Testis (tissue), 3 donors: ENCODE results near the gene P2RX5. TPM values are rescaled to one million over a fixed set of nuclear protein-coding genes. Genes with fewer than 3 reads are reported as not detected.
"Not testable (repeated sequence)": the region's sequence is repeated elsewhere in the genome, so short reads cannot be mapped to it uniquely, and the experiment has no call there.

ENCODE experiments used
- DNase-seq: peaks from one replicate; pipeline ENCODE4 v3.0.0-alpha.2; 2019
- H3K27ac ChIP-seq, 2 donors: fragments of 200-600 bp; sonication (generic); one replicate each; pipeline ENCODE4 v1.5.1; 2019
- H3K27me3 ChIP-seq: fragments of 200-600 bp; sonication (generic); one replicate; pipeline ENCODE4 v1.5.1; 2019
- H3K36me3 ChIP-seq: fragments of 200-600 bp; sonication (generic); one replicate; pipeline ENCODE4 v1.5.1; 2017; ENCODE audit warnings: low read depth; ENCODE audit errors: missing control alignments
- H3K4me1 ChIP-seq: fragments of 200-600 bp; sonication (generic); one replicate; pipeline ENCODE4 v1.5.1; 2019
- H3K4me3 ChIP-seq, 2 donors: fragments of 200-600 bp; sonication (generic); one replicate each; pipeline ENCODE4 v1.5.1; 2017 to 2019
- H3K9me3 ChIP-seq: fragments of 200-600 bp; sonication (generic); one replicate; pipeline ENCODE4 v1.5.1; 2017
- CTCF ChIP-seq, 3 experiments: fragments of 450-650 bp in 2 of 3; fragments of 200-600 bp in 1 of 3; sonication (generic) in 1 of 3; IDR thresholded peaks; one replicate each; pipeline ENCODE4 v1.5.1; 2016 to 2019; ENCODE audit warnings: antibody characterized with exemption in 3 of 3, mild to moderate bottlenecking in 2 of 3, moderate library complexity in 1 of 3
- POLR2A ChIP-seq: fragments of 450-650 bp; IDR thresholded peaks from one replicate; pipeline ENCODE4 v1.6.1; 2017; ENCODE audit warnings: antibody characterized with exemption, mild to moderate bottlenecking, moderate library complexity
- WGBS, 2 donors: methylation state at CpG; one replicate each; pipeline ENCODE4 v1.1.5; 2018; 5-methylcytosine and 5-hydroxymethylcytosine counted together
- intact Hi-C: fragments of 100-400 bp; cut with DNase I; formaldehyde crosslinking; loops from one replicate; pipeline ENCODE4 v1.15.1; 2023; ENCODE audit warnings: low total_unique reads
- polyA plus RNA-seq: library from polyadenylated mRNA; stranded (reverse); fragments of 350-450 nt; fragmentation: Illumina TruSeq; extraction: RNeasy Lipid Tissue Mini Kit (QIAGEN cat#74804); gene quantifications from one replicate; pipeline ENCODE4 v1.2.3, GENCODE V29; 2014; ENCODE audit warnings: low read depth, low replicate concordance; ENCODE audit not compliant: insufficient read depth
- total RNA-seq, 2 donors: library from RNA; depleted of rRNA; stranded (reverse); fragments of >200 nt; gene quantifications; one replicate each; pipeline ENCODE4 v1.2.3, GENCODE V29; 2016

P2RX5 gene
- total and polyA plus RNA-seq, 3 donors from 2014 or later = 2.0 to 3.7 (median 3.0) TPM

- TF ChIP-seq CTCF (IDR thresholded peaks at IDR 0.05) = no peak
- TF ChIP-seq POLR2A = no peak
- Histone ChIP-seq H3K27me3 (no peaks in the 10 kb centered on the region), H3K4me3 (no peak overlapping the region), H3K27ac (no peak overlapping the region), H3K4me1 (peaks cover 8% of the 10 kb centered on the region), H3K9me3 (no peaks in the 10 kb centered on the region), H3K36me3 (no peaks in the 10 kb centered on the region)
- DNase-seq = no peak
- intact Hi-C loops = no loop called here
- WGBS, 2 donors = 37 to 50% methylated on average over 9 of the region's 9 CpGs
Observed at GRCh38 chr17:3730881-3731429, 35.0 kb upstream of the P2RX5 start.

DNA sequence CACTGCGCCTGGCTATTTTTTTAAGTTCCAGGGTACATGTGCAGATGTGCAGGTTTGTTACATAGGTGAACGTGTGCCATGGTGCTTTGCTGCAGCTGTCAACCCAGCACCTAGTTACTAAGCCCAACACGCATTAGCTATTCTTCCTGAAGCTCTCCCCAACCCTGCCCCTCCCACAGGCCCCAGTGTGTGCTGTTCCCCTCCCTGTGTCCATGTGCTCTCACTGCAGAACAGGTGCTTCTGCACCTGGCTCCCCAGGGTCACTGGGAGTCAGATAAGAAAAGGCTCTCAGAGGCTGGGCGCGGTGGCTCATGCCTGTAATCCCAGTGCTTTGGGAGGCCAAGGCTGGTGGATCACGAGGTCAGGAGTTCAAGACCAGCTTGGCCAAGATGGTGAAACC lies 33.9 kb upstream of the P2RX5 start:
- H3K27me3 ChIP-seq = no peaks in the 10 kb centered on the region
- intact Hi-C loops = no loop called here
- no peaks in the 10 kb centered on the region for H3K9me3 ChIP-seq
- no peaks in the 10 kb centered on the region for H3K36me3 ChIP-seq
- H3K4me3 ChIP-seq = no peak overlapping the region
- H3K27ac ChIP-seq = no peak overlapping the region
- peaks cover 8% of the 10 kb centered on the region for H3K4me1 ChIP-seq
- TF ChIP-seq POLR2A = no peak
- no peak for TF ChIP-seq CTCF (IDR thresholded peaks at IDR 0.05)
- 75 to 92% methylated on average over 6 of the region's 6 CpGs for WGBS, 2 donors
- DNase-seq = no peak

- intact Hi-C loops, H3K36me3 ChIP-seq, DNase-seq, H3K4me3 ChIP-seq, H3K9me3 ChIP-seq, H3K27me3 ChIP-seq, H3K27ac ChIP-seq: not testable (repeated sequence)
- 93 to 96% methylated on average over 3 of the region's 3 CpGs for WGBS, 2 donors
- peaks cover 13% of the 10 kb centered on the region for H3K4me1 ChIP-seq
Observed at GRCh38 chr17:3728099-3728498, 32.1 kb upstream of the P2RX5 start.

GRCh38 chr17:3727041-3727440 lies 31.1 kb upstream of the P2RX5 start:
- Histone ChIP-seq H3K4me3 (no peak overlapping the region), H3K36me3 (no peaks in the 10 kb centered on the region), H3K4me1 (peaks cover 12% of the 10 kb centered on the region), H3K27ac (no peak overlapping the region), H3K27me3 (no peaks in the 10 kb centered on the region), H3K9me3 (no peaks in the 10 kb centered on the region)
- intact Hi-C loops = no loop called here
- DNase-seq = no peak
- no peak for TF ChIP-seq POLR2A
- TF ChIP-seq CTCF (IDR thresholded peaks at IDR 0.05) = no peak
- 53 to 85% methylated on average over 2 of the region's 2 CpGs for WGBS, 2 donors

GRCh38 chr17:3724378-3725077 lies 28.6 kb upstream of the P2RX5 start:
- no peak for TF ChIP-seq CTCF (IDR thresholded peaks at IDR 0.05)
- no peak for TF ChIP-seq POLR2A
- H3K27me3 ChIP-seq = no peaks in the 10 kb centered on the region
- 22 to 24% methylated on average over 11 to 19 of the region's 27 CpGs for WGBS, 2 donors
- H3K36me3 ChIP-seq = no peaks in the 10 kb centered on the region
- H3K9me3 ChIP-seq = no peaks in the 10 kb centered on the region
- intact Hi-C loops = no loop called here
- peak overlapping the region in 1 of 2 donors; percentile 87 for H3K27ac ChIP-seq
- DNase-seq = no peak
- H3K4me1 ChIP-seq = peaks cover 12% of the 10 kb centered on the region
- peak overlapping the region; percentile 79 to 91 for H3K4me3 ChIP-seq
